GM12878 (cell line): Measurements from ENCODE around the gene ERP27.

Experiments
- ATF3 ChIP-seq: IDR thresholded peaks from 2 replicates; pipeline ENCODE4 v1.6.1; 2011; ENCODE audit warnings: low read depth, mild to moderate bottlenecking, low read length, moderate library complexity, borderline replicate concordance; ENCODE audit errors: extremely low read depth
- BMI1 ChIP-seq: fragments of 450-650 bp; IDR thresholded peaks from 2 replicates; pipeline ENCODE4 v1.6.1; 2016; ENCODE audit warnings: mild to moderate bottlenecking, moderate library complexity, borderline replicate concordance
- MEF2A ChIP-seq: IDR thresholded peaks from 2 replicates; pipeline ENCODE4 v1.6.1; 2011; ENCODE audit warnings: low read depth, mild to moderate bottlenecking, low read length, moderate library complexity; ENCODE audit not compliant: insufficient read depth
- NBN ChIP-seq: fragments of 450-650 bp; IDR thresholded peaks from 2 replicates; pipeline ENCODE4 v1.6.1; 2016
- POLR2A ChIP-seq: IDR thresholded peaks from 2 replicates; pipeline ENCODE4 v1.6.1; 2011; ENCODE audit warnings: low read depth, mild to moderate bottlenecking, low read length
- POLR2AphosphoS2 ChIP-seq: IDR thresholded peaks from 2 replicates; pipeline ENCODE4 v1.6.1; 2011; ENCODE audit warnings: low read depth, mild to moderate bottlenecking, low read length, improper control_type of control experiment, moderate library complexity
- RAD21 ChIP-seq: IDR thresholded peaks from 2 replicates; pipeline ENCODE4 v1.6.1; 2011; ENCODE audit warnings: mild to moderate bottlenecking, low read depth, low read length, moderate library complexity; ENCODE audit not compliant: insufficient read depth
- TCF12 ChIP-seq: IDR thresholded peaks from 2 replicates; pipeline ENCODE4 v1.6.1; 2011; ENCODE audit warnings: low read depth, mild to moderate bottlenecking, low read length

GRCh38 chr12:14923944-14924343, 14.4 kb downstream of the ERP27 start:
- TF ChIP-seq POLR2AphosphoS2, result no peak
- no peak for TF ChIP-seq ATF3
- no peak for TF ChIP-seq POLR2A
- TF ChIP-seq MEF2A, result no peak
- TF ChIP-seq TCF12, result no peak
- no peak for TF ChIP-seq RAD21
- no peak for TF ChIP-seq NBN
- TF ChIP-seq BMI1, result no peak
